Stimulated activated CD8-positive, alpha-beta memory T cell treated with anti-CD3 and anti-CD28 coated beads, Interleukin-12 subunit alpha, Interleukin-12 subunit beta, amount 100 ng/mL, for 4 hours (primary cell): ENCODE results near the gene TMEM38B.
"Not testable (repeated sequence)": the region's sequence is repeated elsewhere in the genome, so short reads cannot be mapped to it uniquely, and the experiment has no call there.

Experiments used
- DNase-seq: peaks from one replicate; pipeline ENCODE4 v3.0.0-alpha.2; 2020; ENCODE audit warnings: low read depth

TMEM38B gene

DNA sequence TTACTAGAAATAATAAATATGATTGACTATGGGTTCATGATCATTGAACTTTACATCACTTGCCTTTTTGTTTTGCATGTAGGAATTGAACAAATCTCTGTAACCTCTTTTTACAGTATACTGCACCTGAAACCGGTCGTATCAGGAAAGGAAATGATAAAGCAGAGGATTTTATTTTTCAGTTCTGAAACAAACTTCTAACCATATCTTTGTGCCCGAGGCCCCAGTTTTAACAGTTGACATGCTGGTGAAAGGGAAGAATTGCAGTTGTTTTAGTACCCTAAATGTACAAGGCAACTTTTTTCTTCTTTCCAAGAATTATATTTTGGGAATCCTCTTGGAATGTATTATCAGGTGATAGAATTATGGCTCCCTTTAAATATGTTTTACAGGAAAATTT lies 27.8 kb downstream of the TMEM38B start:
- DNase-seq = no peak

DNA sequence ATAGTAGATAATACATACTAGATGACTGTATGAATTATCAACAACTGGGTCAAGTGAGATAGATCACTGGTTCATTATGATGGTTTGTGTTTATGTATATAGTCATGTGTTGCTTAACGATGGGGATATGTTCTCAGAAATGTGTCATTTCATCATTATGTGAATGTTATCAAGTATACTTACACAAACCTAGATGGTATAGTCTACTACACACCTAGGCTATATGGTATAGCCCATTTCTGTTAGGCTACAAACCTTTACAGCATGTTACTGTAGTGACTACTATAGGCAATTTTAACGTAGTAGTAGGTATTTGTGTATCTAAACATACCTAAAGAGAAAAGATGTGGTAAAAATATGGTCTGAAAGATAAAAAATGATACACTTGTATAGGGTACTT lies 31.0 kb downstream of the TMEM38B start:
- DNase-seq = no peak

DNA sequence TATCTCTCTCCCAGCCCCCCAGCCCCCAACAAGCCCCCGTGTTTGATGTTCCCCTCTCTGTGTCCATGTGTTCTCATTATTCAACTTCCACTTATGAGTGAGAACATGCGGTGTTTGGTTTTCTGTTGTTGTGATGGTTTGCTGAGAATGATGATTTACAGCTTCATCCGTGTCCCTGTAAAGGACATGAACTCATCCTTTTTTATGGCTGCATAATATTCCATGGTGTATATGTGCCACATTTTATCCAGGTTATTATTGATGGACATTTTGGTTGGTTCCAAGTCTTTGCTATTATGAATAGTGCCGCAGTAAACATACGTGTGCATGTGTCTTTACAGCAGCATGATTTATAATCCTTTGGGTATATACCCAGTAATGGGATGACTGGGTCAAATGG lies 33.9 kb downstream of the TMEM38B start:
- not testable (repeated sequence) for DNase-seq

DNA sequence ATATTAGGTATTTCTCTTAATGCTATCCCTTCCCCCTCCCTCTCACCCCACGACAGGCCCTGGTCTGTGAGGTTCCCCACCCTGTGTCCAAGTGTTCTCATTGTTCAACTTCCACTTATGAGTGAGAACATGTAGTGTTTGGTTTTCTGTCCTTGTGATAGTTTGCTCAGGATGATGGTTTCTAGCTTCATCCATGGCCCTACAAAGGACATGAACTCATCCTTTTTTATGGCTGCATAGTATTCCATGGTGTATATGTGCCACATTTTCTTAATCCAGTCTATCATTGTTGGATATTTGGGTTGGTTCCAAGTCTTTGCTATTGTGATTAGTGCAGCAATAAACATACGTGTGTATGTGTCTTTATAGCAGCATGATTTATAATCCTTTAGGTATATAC lies 37.1 kb downstream of the TMEM38B start:
- not testable (repeated sequence) for DNase-seq

DNA sequence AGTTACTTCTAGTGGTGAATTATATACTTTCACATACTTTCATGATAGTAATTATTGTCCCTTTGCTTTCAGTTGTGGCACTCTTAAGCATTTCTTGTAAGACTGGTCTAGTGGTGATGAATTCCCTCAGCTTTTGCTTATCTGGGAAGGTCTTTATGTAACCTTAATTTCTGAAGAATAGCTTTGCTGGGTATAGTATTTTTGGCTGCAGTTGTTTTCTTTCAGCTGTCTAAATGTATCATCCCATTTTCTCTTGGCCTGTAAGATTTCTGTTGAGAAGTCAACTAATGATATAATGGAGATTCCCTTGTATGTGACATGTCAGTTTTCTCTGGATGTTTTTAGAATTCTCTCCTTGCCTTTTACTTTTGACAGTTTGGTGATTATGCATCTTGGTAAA lies 41.0 kb downstream of the TMEM38B start:
- no peak for DNase-seq

DNA sequence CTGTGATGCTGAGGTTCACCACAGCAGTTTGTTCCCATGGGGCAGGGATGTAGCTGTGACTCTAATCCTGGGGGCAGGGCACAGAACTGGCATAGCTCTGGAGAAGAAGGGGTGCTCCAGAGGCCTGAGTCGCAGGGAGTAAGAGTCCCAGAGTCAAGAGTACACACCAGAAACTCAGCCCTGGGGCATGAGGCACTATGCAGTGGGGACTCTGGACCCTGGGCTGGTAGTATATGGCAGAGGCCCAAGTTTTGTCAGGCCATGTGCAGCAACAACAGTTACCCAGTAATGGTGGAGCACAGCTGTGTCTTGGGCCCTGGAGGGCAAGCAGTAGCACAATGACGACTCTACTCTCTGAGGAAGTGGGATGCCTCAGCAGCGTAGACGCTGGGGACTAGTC lies 42.9 kb downstream of the TMEM38B start:
- no peak for DNase-seq

- DNase-seq = no peak
Measured at GRCh38 chr9:105742088-105742487, 47.7 kb downstream of the TMEM38B start.

GRCh38 chr9:105747325-105747724 lies 53.0 kb downstream of the TMEM38B start:
- not testable (repeated sequence) for DNase-seq

GRCh38 chr9:105751761-105752160 lies 57.4 kb downstream of the TMEM38B start:
- no peak for DNase-seq

DNA sequence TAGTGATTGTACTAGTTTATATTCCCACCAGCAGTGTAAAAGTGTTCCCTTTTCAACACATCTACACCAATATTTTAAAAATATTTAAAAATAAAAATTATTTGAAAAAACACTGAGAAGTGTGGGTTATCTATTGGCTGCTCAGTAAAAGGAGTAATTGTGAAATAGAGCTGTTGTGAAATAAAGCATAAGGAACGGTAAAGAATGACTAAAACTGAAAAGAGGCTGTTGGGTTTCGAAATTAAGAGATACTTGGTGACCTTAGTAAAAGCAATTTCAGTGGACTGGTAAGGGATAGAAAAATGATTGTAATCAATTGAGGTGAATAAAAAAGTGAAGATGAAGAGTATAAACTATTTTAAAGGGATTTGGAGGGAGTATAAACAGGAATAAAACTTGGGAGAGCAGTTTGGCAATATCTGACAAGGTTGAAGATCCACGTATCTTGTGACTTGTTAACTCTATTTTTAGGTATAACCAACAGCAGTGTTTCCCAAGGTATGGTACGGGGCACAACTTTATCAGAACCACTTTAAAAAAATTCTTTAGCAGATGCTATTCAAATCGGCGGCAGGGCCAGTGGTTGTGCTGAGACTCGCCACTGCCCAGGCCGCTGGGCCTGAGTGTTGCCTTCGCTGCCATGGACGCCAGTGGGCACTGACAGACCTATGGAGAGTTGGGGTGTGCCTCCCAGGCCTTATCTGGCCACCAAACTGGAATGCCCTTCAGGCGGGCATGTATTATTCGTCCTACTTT lies 63.3 kb downstream of the TMEM38B start:
- no peak for DNase-seq

DNA sequence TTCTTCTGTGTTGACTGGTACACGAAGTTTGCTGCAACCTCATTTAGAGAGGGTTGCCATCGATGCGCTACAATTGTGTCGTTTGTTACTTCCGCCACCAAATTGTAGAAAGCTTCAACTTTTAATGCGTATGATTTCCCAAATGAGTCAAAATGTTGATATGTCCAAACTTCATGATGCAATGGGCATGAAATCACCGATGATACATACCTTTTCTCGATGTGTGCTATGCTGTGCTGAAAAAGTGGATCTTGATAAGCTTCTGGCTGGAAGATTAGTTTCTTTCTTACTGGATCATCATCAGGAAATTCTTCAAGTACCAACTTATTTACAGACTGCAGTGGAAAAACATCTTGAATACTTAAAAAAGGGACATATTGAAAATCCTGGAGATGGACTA lies 65.7 kb downstream of the TMEM38B start:
- DNase-seq = no peak

DNA sequence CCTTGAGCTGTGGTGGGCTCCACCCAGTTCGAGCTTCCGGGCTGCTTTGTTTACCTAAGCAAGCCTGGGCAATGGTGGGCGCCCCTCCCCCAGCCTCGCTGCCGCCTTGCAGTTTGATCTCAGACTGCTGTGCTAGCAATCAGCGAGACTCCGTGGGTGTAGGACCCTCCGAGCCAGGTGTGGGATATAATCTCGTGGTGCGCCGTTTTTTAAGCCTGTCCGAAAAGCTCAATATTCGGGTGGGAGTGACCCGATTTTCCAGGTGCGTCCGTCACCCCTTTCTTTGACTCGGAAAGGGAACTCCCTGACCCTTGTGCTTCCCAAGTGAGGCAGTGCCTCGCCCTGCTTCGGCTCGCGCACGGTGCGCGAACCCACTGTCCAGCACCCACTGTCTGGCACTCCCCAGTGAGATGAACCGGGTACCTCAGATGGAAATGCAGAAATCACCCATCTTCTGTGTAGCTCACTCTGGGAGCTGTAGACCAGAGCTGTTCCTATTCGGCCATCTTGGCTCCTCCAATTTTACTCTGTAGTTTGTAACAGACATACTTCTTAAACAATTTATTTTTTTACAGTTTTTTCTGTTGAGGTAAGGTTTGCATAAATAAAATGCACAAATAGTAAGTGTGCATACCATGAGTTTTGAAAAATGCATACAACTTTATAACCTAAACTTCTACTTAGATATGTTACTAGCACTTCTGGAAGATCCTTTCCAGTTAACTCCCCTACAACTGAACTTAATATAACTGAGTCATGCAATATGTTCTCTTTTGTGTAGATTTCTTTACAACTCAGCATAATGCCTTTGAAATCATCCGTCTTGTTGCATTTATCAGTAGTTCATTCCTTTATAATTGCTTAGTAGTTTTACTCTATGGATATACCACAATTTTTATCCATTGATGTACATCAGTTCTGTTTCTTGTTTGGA lies 88.5 kb downstream of the TMEM38B start:
- DNase-seq = not testable (repeated sequence)

DNA sequence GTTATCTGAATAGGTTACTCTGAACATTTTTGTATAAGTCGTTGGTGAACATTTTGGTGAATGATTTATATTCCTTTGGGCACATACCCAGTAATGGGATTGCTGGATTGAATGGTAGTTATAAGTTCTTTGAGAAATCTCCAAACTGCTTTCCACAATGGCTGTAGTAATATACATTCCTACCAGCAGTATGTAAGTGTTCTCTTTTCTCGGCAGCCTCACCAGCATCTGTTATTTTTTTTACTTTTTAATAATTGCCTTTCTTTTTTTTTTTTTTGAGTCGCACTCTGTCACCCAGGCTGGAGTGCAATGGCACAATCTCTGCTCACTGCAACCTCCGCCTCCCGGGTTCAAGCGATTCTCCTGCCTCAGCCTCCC lies 89.1 kb downstream of the TMEM38B start:
- not testable (repeated sequence) for DNase-seq

GRCh38 chr9:105786796-105787195 lies 92.5 kb downstream of the TMEM38B start:
- not testable (repeated sequence) for DNase-seq

GRCh38 chr9:105816202-105816744 lies 121.9 kb downstream of the TMEM38B start:
- DNase-seq = no peak

GRCh38 chr9:105816981-105817380 lies 122.6 kb downstream of the TMEM38B start:
- DNase-seq = no peak

DNA sequence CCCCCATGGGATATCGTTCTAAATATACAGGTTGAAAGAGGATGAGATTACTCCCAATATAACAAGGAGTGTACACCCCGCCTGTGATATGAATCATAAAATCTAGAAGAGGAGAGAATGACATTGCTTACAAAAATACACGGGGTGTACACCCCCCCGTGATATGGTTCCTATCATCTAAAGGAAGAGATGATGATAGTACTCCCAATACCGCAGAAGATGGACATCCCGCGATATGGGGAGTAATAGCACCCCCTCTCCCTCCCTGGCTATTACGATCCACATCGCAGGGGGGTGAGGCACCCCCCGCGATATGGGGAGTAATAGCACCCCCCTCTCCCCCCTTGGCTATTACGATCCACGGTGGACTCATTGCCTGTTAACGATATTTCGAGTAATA lies 124.6 kb downstream of the TMEM38B start:
- no peak for DNase-seq

DNA sequence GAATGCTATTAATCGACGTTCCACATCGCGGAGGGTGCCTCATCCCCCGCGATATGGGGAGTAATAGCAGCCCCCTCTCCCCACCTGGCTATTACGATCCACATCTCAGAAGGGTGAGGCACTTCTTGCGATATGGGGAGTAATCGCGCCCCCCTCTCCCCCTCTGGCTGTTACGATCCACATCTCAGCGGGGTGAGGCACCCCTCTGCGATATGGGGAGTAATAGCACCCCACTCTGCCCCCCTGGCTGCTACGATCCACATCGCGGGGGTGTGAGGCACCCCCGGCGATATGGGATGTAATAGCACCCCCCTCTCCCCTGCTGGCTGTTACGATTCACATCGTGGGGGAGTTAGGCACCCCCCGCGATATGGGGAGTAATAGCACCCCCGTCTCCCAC lies 128.5 kb downstream of the TMEM38B start:
- DNase-seq = no peak
